ENCODE data around the gene ZNF280B.
"Not testable (repeated sequence)": the region's sequence is repeated elsewhere in the genome, so short reads cannot be mapped to it uniquely, and the experiment has no call there.

Gene ZNF280B

DNA sequence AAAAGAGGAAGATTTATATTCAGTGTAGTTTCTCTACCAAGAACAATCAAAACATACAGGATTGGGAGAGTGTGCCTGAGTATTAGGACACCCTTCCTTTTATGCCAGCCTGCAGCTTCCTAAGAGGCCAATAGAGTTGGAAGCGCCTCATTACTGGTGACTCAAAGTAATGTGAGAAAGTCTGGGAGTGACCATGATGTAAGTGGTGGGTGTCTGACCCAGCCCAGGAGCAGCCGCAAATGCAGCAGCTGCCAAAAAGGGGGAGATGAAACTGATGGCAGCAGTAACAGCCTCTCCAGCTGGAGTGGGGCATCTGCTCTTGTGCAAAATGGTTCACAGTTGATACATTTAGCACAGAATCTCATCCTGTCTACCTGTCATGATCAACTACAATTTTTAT, 62.0 kb downstream of the ZNF280B start:
- Mint-ChIP-seq H3K9me3 (no peaks in the 10 kb centered on the region), H3K36me3 (no peaks in the 10 kb centered on the region), H3K4me1 (no peaks in the 10 kb centered on the region), H3K4me3 (no peak overlapping the region), H3K27ac (no peak overlapping the region)
- ATAC-seq (no peak), DNase-seq (ENCODE audit: low spot score in 2 of 2) (no peak)

DNA sequence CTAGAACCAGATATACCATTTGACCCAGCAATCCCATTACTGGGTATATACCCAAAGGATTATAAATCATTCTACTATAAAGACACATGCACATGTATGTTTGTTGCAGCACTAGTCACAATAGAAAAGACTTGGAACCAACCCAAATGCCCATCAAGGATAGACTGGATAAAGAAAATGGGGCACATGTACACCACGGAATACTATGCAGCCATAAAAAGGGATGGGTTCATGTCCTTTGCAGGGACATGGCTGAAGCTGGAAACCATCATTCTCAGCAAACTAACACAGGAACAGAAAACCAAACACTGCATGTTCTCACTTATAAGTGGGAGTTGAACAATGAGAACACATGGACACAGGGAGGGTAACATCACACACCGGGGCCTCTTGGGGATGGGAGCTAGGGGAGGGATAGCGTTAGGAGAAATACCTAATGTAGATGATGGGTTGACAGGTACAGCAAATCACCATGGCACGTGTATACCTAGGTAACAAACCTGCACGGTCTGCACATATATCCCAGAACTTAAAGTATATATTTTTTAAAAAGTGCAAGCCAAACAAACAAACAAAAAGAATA, 64.4 kb downstream of the ZNF280B start:
- not testable (repeated sequence) for H3K4me3 Mint-ChIP-seq; H3K27ac Mint-ChIP-seq; ATAC-seq; H3K36me3 Mint-ChIP-seq; DNase-seq (ENCODE audit: low spot score in 2 of 2); H3K9me3 Mint-ChIP-seq; H3K4me1 Mint-ChIP-seq

DNA sequence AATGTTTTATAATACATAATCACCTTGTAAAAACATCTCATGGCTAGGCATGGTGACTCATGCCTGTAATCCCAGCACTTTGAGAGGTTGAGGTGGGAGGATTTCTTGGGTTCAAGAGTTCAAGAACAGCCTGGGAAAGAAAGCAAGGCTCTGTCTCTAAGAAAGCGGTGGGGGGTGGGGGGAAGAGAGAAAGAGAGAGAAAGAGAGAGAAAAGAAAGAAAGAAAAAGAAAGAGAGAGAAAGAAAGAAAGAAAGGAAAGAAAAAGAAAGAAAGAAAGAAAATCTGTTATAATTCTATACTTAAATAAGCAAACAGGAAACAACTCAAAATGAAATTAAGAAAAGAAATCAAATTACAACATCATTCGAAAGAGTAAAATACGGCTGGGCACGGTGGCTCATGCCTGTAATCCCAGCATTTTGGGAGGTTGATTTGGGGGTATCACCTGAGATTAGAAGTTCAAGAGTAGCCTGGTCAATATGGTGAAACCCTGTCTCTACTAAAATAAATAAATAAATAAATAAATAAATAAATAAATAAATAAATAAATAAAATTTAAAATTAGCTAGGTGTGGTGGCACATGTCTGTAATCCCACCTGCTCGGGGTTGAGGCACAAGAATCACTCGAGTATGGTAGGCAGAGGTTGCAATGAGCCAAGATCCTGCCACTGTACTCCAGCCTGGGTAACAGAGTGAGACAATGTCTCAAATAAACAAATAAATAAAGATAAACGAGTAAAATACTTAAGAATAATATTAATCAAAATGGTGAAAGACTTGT, 65.4 kb downstream of the ZNF280B start:
- no peaks in the 10 kb centered on the region for H3K36me3 Mint-ChIP-seq
- no peaks in the 10 kb centered on the region for H3K4me1 Mint-ChIP-seq
- no peak overlapping the region for H3K27ac Mint-ChIP-seq
- ATAC-seq, result no peak
- H3K4me3 Mint-ChIP-seq, result no peak overlapping the region
- no peak for DNase-seq (ENCODE audit: low spot score in 2 of 2)
- no peaks in the 10 kb centered on the region for H3K9me3 Mint-ChIP-seq

DNA sequence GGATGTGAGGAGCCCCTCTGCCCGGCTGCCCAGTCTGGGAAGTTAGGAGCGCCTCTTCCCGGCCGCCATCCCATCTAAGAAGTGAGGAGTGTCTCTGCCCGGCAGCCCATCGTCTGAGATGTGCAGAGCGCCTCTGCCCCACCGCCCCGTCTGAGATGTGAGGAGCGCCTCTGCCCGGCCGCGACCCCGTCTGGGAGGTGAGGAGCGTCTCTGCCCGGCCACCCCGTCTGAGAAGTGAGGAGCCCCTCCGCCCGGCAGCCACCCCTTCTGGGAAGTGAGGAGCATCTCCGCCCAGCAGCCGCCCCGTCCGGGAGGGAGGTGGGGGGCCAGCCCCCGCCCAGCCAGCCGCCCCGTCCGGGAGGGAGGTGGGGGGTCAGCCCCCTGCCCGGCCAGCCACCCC, 66.9 kb downstream of the ZNF280B start:
- ATAC-seq; H3K9me3 Mint-ChIP-seq; H3K4me1 Mint-ChIP-seq; H3K4me3 Mint-ChIP-seq; DNase-seq (ENCODE audit: low spot score in 2 of 2); H3K27ac Mint-ChIP-seq; H3K36me3 Mint-ChIP-seq: not testable (repeated sequence)

DNA sequence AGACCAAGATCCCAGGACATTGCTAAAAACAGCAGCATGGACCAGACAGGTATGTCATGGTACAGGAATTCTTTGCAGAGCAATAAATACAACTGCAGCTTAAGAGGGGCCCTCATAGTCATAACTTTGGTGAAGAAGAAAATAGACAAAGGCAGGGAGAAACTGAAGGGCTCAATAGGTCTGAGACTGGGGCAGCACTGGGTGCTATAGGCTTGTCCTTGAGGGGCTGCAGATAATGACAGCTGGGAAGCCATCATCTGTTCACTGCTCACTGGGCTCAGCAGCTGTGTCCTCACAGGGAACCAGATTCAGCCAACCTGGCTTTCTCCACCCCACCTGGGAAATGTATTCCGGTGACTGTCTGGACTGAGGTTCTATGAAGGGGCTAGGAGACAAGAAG, 68.4 kb downstream of the ZNF280B start:
- no peak overlapping the region for H3K4me3 Mint-ChIP-seq
- no peaks in the 10 kb centered on the region for H3K36me3 Mint-ChIP-seq
- H3K4me1 Mint-ChIP-seq, result no peaks in the 10 kb centered on the region
- H3K27ac Mint-ChIP-seq, result no peak overlapping the region
- ATAC-seq, result no peak
- H3K9me3 Mint-ChIP-seq, result no peaks in the 10 kb centered on the region
- no peak for DNase-seq (ENCODE audit: low spot score in 2 of 2)

All from stimulated activated effector memory CD8-positive, alpha-beta T cell treated with anti-CD3 and anti-CD28 coated beads, Interleukin-12 subunit alpha, Interleukin-12 subunit beta, amount 100 ng/mL, for 72 hours (primary cell).